ENCODE data around the gene CFL1. TPM values are rescaled to one million over a fixed set of nuclear protein-coding genes. Genes with fewer than 3 reads are reported as not detected.

The CFL1 gene
- total RNA-seq, 4 donors from 2014 or later: 961 to 2,313 (median 1,456) TPM

DNA sequence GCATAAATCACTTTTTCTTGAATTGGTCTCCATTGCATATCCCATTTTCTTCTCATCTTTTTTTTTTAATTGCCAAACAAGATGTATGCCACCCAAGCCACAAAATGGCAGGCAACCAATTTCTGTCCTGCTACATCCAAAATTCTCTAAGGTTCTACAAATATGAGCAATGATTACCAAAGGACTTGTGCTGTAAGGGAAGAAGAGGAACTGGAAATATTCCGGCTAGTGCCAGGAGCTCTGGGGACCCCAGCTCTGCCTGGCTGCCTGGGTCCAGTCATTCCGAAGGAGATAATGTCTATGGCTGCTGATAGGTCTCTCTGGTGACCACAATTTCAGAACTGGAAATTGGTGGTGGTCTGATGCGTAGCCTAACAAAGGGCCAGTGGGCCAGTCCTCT lies 41.3 kb downstream of the CFL1 start:
- H3K36me3 ChIP-seq: no peaks in the 10 kb centered on the region
- peaks cover 0 to 15% (median 2%) of the 10 kb centered on the region in 4 donors for H3K4me1 ChIP-seq
- H3K4me3 ChIP-seq: peak overlapping the region in 1 of 4 donors; percentile 68
- peak overlapping the region in 1 of 4 donors; percentile 17 for H3K27ac ChIP-seq
- H3K27me3 ChIP-seq: no peaks in the 10 kb centered on the region
- no peak for TF ChIP-seq POLR2A (IDR thresholded peaks at IDR 0.05)
- TF ChIP-seq, protein P1, sequence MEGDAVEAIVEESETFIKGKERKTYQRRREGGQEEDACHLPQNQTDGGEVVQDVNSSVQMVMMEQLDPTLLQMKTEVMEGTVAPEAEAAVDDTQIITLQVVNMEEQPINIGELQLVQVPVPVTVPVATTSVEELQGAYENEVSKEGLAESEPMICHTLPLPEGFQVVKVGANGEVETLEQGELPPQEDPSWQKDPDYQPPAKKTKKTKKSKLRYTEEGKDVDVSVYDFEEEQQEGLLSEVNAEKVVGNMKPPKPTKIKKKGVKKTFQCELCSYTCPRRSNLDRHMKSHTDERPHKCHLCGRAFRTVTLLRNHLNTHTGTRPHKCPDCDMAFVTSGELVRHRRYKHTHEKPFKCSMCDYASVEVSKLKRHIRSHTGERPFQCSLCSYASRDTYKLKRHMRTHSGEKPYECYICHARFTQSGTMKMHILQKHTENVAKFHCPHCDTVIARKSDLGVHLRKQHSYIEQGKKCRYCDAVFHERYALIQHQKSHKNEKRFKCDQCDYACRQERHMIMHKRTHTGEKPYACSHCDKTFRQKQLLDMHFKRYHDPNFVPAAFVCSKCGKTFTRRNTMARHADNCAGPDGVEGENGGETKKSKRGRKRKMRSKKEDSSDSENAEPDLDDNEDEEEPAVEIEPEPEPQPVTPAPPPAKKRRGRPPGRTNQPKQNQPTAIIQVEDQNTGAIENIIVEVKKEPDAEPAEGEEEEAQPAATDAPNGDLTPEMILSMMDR (IDR thresholded peaks at IDR 0.05): no peak
- no peak for DNase-seq
- H3K9me3 ChIP-seq: no peaks in the 10 kb centered on the region

DNA sequence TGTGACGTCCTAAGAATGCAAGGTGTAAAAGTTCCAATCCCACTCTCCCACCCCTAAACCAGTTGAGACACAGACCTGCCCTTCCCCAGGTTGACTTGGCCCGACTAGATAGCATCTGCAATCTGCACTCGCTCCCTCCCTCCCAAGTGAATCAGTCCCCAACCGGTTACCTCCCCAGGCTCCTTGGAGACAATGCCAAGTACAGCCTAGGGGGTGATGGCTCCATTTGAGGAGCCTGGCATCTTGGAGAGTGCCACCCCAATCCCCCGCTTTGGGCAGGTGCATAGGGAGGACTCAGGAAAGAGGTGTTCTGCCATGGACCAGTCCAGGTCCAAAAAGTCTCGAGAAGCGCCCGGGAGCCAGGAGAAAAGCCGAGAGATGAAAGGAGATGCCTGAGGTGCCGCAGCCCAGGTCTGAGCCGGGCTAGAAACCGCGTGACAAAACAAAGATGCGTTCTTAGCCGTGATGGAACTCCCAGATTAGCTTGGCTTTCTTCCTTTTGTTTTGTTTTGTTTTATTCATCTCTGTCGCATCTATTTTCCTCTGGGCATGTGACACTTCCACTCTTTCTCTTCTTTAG lies 42.9 kb downstream of the CFL1 start:
- DNase-seq: no peak
- Histone ChIP-seq H3K27me3 (no peaks in the 10 kb centered on the region), H3K4me3 (no peak overlapping the region), H3K27ac (no peak overlapping the region), H3K9me3 (no peaks in the 10 kb centered on the region), H3K4me1 (peaks cover 0 to 15% (median 2%) of the 10 kb centered on the region in 4 donors), H3K36me3 (no peaks in the 10 kb centered on the region)
- TF ChIP-seq POLR2A (IDR thresholded peaks at IDR 0.05): no peak
- TF ChIP-seq, protein P1 (IDR thresholded peaks at IDR 0.05): no peak

DNA sequence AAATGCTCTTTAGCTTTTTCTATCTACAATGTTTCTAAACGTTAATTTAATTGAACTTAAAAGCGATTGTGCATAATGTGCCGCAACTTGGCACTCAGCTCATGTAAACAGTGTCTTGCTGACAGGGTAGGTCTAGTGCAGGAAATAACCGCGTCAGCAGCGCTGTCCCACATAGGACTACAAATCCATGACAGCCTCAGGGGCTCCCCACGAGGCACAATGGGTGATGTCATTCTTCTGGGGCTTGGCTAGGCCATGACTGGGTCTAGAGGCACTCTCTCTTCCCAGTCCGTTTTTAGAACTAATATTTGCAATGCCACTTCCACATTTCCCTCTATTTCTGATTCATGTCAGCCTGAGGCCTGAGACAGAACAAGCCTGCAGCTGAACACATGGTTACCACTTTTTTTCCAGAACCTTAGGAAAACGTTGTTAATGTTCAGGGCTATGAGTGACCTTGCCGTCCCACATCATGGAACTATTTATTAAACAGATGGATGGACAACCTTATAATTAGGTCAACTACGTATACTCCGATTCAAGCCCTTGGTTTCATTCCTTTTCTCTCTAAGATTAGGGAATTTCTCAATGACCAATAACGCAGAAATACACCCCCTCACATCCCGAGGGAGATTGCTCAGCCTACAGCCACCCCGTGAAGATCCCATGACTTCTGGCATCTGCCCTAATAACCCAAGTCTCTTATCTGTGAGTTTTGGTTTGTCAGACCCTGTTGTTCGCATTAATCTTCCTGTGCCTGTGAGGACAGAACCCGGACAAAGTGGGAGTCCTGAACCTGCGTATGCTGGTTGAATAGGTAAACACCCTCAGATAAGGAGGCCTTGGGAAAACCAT lies 43.6 kb downstream of the CFL1 start:
- Histone ChIP-seq H3K9me3 (no peaks in the 10 kb centered on the region), H3K36me3 (no peaks in the 10 kb centered on the region), H3K4me1 (peaks cover 0 to 15% (median 2%) of the 10 kb centered on the region in 4 donors), H3K27me3 (no peaks in the 10 kb centered on the region), H3K4me3 (no peak overlapping the region), H3K27ac (no peak overlapping the region)
- no peak for DNase-seq
- TF ChIP-seq POLR2A (IDR thresholded peaks at IDR 0.05): no peak
- TF ChIP-seq, protein P1 (IDR thresholded peaks at IDR 0.05): no peak

DNA sequence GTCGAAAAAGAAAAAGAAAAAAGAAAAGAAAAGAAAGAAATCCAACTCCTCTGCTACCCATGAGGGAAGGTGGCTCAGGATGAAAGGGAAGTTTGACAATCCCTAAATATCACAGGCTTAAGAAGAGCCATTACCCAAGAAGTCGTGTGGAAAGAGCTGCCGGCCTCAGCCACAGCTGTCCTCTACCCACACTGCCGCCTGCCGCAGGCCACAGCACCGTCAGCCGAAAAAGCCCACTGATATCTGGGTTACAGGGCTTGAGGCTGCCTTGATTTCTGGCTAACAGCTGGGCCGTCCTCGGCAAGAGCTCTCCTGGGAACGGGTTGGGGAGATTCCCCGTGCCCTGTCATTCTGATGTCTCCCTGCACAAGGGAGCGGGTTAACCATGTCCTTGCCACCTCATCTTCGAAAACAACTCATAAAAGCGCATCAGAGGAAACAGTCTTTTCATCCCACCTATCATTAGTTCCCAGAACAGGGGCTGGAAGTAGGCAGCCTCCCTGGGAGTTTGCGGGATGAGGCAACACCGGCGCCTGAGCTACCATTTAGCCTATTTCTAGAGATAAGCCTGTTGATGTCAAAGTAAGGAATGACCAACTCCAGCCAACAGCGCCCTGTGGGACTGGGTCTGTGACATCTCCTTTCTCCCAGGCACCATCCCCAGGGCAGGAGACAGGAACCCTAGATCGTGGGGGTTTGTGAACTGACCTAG lies 46.1 kb downstream of the CFL1 start:
- DNase-seq: no peak

More for the DNA sequence above, 46.1 kb downstream of the CFL1 start:
- no peak overlapping the region for H3K4me3 ChIP-seq
- no peak overlapping the region for H3K27ac ChIP-seq
- H3K36me3 ChIP-seq: no peaks in the 10 kb centered on the region
- H3K9me3 ChIP-seq: no peaks in the 10 kb centered on the region
- H3K4me1 ChIP-seq: peaks cover 0 to 6% (median 0%) of the 10 kb centered on the region in 4 donors
- no peak for TF ChIP-seq POLR2A (IDR thresholded peaks at IDR 0.05)
- TF ChIP-seq, protein P1 (IDR thresholded peaks at IDR 0.05): no peak
- H3K27me3 ChIP-seq: no peaks in the 10 kb centered on the region
